T-helper 2 cell treated with Interferon-gamma antibody and Interleukin-4, amounts not matched to agents 100 ng/mL and 5 ng/mL, for 36 hours (primary cell): ENCODE measurements around the gene ZNF518A. TPM values are rescaled to one million over a fixed set of nuclear protein-coding genes. Genes with fewer than 3 reads are reported as not detected.
"Not testable (repeated sequence)": the region's sequence is repeated elsewhere in the genome, so short reads cannot be mapped to it uniquely, and the experiment has no call there.

Experiments
- intact Hi-C: fragments of 100-400 bp; cut with micrococcal nuclease; formaldehyde crosslinking; loops from one replicate; pipeline ENCODE4 v1.15.1; 2023
- total RNA-seq: library from RNA; stranded (reverse); gene quantifications from 2 replicates; pipeline ENCODE4 v1.2.3, GENCODE V29; 2022

ZNF518A gene
- total RNA-seq, 1 donor from 2014 or later: 26.1 TPM

DNA sequence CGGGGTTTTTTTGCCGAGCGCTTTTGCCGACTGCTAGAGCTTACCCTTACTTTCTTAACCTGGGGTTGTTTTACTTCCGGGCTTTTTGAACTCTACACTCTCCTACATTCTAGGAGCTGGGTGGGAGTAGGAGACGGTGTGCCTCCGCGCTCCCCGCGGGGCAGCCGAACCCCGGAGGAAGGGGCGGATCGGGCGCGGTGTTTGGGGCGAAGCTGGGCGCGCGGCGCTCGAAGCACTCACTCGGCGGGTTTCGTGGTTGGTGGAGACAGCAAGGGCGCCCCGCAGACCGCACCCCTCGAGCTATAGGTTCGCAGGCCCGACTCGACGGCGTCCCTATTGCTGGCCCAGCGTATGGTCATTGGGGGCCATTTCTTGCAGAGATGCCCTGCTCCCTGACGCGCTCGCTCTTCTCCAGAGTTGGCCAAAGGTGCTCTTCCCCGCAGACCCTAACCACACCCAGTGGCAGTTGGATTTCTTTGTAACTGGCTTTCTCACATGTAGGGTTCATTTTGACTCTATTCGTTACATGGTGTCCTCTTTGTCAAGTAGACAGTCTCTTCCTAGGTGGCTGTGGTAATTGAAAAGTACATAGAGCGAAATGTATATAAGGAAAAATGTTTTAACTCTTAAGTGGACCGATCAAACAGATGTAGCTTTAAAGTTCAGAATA lies 364 bp downstream of the ZNF518A start:
- intact Hi-C loops: loop anchor here (1.0 to 2.0 kb wide), 6 partner anchors 40 to 436 kb away; partner anchors contain the start of genes CC2D2B and CCNJ

GRCh38 chr10:96131621-96132020 lies 1.5 kb downstream of the ZNF518A start:
- intact Hi-C loops: loop anchor here (2.0 kb wide), 2 partner anchors 169 to 437 kb away; no protein-coding TSS in a partner anchor

- intact Hi-C loops: no loop called here
Observed at GRCh38 chr10:96133135-96133534, 3.0 kb downstream of the ZNF518A start.

GRCh38 chr10:96136810-96137209 lies 6.7 kb downstream of the ZNF518A start:
- intact Hi-C loops: no loop called here

- intact Hi-C loops: no loop called here
Observed at GRCh38 chr10:96137567-96137966, 7.5 kb downstream of the ZNF518A start.

DNA sequence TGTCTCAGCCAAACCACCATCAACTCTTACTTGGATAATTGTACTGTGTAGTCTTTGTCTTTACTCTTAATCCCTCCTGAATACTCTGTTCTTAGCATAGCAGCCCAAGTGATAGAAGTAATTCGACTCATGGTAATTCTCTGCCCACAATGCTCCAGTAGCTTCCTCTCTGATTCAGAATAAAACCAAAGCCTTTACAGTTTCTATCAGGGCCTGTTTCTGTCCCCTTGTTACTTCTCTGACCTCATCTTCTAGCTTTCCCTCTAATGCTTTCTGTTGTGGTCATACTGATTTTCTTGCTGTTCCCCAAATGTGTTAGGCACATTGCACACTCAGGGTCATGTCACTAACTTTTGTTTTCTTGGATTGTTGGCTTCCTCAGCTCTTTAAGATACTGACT lies 8.0 kb downstream of the ZNF518A start:
- intact Hi-C loops: no loop called here

DNA sequence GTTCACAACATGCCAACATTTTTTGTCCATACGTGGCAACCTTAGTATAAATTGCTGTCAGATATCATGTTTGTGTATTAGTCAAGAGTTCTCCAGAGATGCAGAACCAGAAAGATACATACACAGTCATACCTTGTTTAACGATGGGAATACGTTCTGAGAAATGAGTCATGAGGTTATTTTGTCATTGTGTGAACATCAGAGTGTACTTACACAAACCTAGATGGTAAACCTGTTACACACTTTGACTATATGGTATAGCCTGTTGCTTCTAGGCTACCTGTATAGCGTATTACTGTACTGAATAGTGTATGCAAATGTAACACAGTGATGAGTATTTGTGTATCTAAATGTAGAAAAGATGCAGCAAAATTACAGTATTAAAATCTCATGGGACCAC lies 22.3 kb downstream of the ZNF518A start:
- intact Hi-C loops: no loop called here

DNA sequence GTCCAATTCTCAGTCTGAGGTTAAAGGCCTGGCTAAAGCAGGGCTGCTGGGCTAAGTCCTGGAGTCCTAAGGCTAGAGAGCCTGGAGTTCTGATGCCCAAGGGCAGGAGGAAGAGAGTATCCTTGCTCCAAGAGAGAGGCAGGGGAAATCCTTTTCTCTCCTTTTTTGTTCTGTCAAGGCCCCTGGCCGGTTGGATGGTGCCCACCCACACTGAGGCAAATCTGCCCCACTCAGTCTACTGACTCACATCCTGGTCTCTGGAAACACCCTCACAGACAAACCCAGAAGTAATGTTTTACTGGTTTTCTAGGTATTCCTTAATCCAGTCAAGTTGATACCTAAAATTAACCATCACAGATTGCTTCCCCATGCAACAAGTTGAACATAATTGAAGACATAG lies 23.0 kb downstream of the ZNF518A start:
- intact Hi-C loops: no loop called here

DNA sequence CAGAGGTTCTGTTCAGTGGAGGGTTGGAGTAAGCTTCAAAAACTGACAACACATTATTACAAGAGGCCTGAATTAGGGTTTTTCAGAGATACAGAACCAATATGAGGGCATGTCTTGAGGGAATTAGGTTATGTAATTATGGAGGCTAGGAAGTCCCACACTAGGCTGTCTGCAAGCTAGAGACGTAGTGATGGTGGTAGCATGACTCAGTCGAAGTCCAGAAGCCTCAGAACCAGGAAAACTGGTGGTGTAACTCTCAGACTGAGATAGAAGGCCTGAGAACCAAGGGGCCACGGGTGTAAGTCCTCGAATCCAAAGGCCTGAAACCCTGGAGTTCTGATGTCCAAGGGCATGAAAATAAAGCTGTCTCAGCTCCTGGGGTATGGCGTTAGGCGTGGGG lies 35.6 kb downstream of the ZNF518A start:
- intact Hi-C loops: no loop called here

DNA sequence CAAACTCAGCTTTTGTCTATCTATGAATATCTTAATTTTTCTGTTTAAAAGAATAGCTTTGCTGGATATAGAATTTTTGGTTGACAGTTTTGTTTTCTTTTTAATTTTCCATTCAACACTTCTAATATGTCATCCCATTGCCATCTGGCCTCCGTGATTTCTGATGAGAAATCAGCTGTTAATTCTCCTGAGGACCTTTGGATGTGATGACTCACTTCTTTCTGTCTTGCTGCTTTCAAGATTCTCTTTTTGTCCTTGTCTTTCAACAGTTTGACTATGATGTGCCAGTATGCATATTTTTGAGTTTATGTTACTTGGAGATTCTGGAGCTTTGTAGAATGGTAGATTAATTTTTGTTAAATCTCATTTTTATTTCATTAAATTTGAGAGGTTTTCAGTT lies 38.4 kb downstream of the ZNF518A start:
- intact Hi-C loops: no loop called here

DNA sequence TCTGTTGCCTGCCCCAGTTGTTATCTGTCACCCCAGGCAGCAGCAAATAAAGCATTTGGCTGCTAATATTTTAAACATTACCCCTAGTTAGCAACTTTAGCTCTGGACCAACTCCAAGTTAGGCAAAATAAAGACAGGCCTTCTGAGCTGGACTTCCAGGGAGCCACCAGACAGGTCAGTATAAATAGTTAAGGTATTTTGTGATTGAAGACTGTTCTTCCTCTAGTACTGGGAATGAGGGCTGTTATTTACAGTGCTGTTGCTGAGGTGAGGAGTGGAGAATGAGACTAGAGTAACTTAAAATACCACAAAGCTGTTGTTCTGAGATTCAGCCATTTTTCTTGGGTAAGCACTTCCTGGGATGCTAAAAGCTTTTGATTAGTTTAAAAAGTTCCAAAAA lies 40.1 kb downstream of the ZNF518A start:
- intact Hi-C loops: no loop called here

- intact Hi-C loops: no loop called here
Observed at GRCh38 chr10:96172666-96173065, 42.6 kb downstream of the ZNF518A start.

DNA sequence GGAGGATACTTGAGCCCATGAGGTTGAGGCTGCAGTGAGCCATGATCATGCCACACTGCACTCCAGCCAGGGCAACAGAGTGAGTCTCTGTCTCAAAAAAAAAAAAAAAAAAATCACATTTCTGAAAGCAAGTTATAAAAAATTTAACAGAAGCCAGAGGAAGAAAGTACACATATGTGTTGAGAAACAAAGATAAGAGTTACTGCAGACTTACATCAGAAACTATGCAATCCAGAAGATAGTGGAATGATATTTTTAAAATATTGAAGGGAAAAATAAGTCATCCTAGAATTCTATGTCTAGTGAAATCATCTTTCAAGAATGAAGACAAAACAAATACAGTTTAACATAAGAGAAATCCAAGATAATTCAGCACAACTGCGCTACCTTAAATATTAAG lies 46.9 kb downstream of the ZNF518A start:
- intact Hi-C loops: no loop called here

- intact Hi-C loops: no loop called here
Observed at GRCh38 chr10:96188421-96188820, 58.3 kb downstream of the ZNF518A start.

DNA sequence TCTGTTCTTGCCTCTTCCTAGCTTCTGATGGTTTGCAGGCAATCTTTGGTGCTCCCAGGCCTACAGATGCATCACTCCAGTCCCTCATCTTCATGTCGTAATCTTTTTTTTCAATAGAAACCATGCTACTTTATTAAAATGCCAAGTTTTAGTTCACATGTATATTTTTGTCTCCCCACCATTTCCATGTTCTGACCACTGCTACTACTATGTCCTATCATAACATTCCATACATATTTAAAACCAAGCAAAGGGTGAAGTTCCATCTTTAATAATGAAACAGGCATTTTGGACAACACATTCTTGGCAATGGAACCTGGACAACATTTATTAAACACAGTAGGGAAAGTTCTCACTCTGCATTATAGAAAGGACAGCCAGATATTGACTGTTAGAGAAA lies 58.8 kb downstream of the ZNF518A start:
- intact Hi-C loops: no loop called here

DNA sequence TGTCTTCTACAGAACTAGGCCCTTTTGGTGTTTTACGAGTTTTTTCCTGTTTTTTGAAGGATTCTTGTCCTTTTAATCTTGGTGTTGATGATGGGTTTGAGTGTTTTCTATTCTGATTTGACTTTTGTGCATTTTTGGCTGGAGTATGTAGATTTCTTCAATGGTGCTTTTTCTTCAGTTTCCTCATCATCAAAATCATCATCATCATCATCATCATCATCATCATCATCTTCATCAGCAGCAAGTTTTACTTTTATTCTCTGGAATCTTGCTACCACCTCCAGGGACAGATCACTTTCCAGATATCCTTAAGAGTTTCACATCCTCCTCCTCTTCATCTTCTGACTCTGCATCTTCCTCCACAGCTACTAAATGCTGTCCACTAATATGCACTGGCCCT lies 59.4 kb downstream of the ZNF518A start:
- intact Hi-C loops: not testable (repeated sequence)

DNA sequence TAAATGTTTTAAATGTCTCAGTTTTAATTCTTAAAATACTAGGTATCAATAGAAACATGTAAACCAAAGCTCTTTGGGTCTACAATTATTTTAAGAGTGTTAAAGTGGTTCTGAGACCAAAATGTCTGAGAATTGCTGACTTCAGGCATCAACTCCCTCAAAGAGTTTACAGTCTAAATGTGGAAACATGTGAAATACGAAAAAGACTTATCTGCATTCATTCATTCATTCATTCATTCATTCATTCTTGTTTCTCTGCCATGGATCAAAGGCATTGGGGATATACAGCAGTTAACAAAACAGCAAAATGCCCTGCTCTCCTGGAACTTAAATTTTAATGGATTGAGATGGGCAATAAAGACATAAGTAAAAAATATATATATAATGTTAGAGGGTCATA lies 71.4 kb downstream of the ZNF518A start:
- intact Hi-C loops: no loop called here

DNA sequence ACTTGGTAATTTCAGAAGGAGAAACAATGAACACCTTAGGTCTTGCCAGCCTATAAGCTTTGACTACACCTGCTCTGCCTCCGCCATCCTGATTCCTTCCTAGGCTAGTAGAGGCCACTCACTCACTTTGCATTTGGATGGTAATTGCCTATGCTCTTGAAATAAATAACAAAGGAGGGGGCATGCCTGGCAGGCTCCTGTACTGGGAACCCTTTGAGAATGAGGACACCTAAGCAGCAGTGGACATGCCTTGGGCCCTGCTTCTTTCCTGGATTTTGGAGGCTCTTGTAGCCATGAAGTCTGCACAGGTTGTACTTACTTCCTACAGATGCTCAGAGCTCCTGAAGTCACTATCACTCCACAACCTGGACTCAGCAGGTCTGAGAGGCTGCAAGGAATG lies 75.5 kb downstream of the ZNF518A start:
- intact Hi-C loops: no loop called here

- intact Hi-C loops: no loop called here
Observed at GRCh38 chr10:96208271-96208670, 78.2 kb downstream of the ZNF518A start.

DNA sequence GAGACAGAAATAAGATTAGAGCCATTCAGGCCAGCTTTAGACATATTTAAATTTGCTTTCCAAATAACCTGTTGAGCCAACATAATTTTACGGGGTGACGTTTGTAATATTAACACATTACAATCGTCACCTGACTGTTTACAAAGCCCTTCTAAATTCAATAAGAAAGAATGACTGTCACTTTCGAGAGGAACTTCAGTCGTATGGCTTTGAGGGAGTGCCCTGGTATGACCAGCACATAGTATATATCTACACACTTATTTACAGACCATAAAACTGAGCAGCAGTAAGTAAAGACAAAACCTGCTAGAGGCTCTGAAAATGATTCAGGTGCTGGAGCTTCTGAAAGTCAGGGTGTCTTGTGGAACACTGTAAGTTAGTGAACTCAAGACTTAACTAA lies 78.8 kb downstream of the ZNF518A start:
- intact Hi-C loops: no loop called here

- intact Hi-C loops: no loop called here
Observed at GRCh38 chr10:96211764-96212163, 81.7 kb downstream of the ZNF518A start.

- intact Hi-C loops: no loop called here
Observed at GRCh38 chr10:96212911-96213310, 82.8 kb downstream of the ZNF518A start.
